Fibroblast of skin of abdomen (primary cell): ENCODE data around the gene NEGR1.

Experiments
- DNase-seq: peaks from one replicate; pipeline ENCODE4 v3.0.0-alpha.2; 2013

Gene NEGR1

GRCh38 chr1:71461416-71461815 is 820.9 kb downstream of the NEGR1 start:
- DNase-seq: no peak

- no peak for DNase-seq
These were observed 833.9 kb downstream of the NEGR1 start for GRCh38 chr1:71448444-71448843.

- no peak for DNase-seq
These were observed 843.7 kb downstream of the NEGR1 start for GRCh38 chr1:71438626-71439025.

- no peak for DNase-seq
These were observed 846.4 kb downstream of the NEGR1 start for GRCh38 chr1:71435951-71436350.

- no peak for DNase-seq
These were observed 848.1 kb downstream of the NEGR1 start for GRCh38 chr1:71434240-71434639.

GRCh38 chr1:71428029-71428428 is 854.3 kb downstream of the NEGR1 start:
- DNase-seq: no peak

- no peak for DNase-seq
These were observed 855.3 kb downstream of the NEGR1 start for GRCh38 chr1:71427066-71427465.

GRCh38 chr1:71424536-71424935 is 857.8 kb downstream of the NEGR1 start:
- no peak for DNase-seq

- no peak for DNase-seq
These were observed 860.1 kb downstream of the NEGR1 start for GRCh38 chr1:71422221-71422620.

- no peak for DNase-seq
These were observed 864.9 kb downstream of the NEGR1 start for GRCh38 chr1:71417421-71417820.

GRCh38 chr1:71414179-71414578 is 868.2 kb downstream of the NEGR1 start:
- DNase-seq: peak; percentile 16

GRCh38 chr1:71413441-71414175 is 868.7 kb downstream of the NEGR1 start:
- DNase-seq: peak; percentile 27

- DNase-seq: no peak
These were observed 882.3 kb downstream of the NEGR1 start for GRCh38 chr1:71400050-71400449.

GRCh38 chr1:71399594-71399993 is 882.7 kb downstream of the NEGR1 start:
- no peak for DNase-seq

- DNase-seq: no peak
These were observed 889.0 kb downstream of the NEGR1 start for GRCh38 chr1:71393301-71393700.

- DNase-seq: no peak
These were observed 891.8 kb downstream of the NEGR1 start for GRCh38 chr1:71390518-71390917.

- DNase-seq: no peak
These were observed 904.5 kb downstream of the NEGR1 start for GRCh38 chr1:71377886-71378285.

GRCh38 chr1:71372496-71372895 is 909.8 kb downstream of the NEGR1 start:
- DNase-seq: no peak

- DNase-seq: no peak
These were observed 910.8 kb downstream of the NEGR1 start for GRCh38 chr1:71371581-71371980.

- DNase-seq: peak; percentile 27
These were observed 918.1 kb downstream of the NEGR1 start for GRCh38 chr1:71364236-71364635.

GRCh38 chr1:71362691-71363090 is 919.6 kb downstream of the NEGR1 start:
- peak; percentile 16 for DNase-seq

- DNase-seq: no peak
These were observed 920.3 kb downstream of the NEGR1 start for GRCh38 chr1:71362076-71362475.

- DNase-seq: no peak
These were observed 924.6 kb downstream of the NEGR1 start for GRCh38 chr1:71357708-71358107.

GRCh38 chr1:71351438-71351837 is 930.9 kb downstream of the NEGR1 start:
- peak; percentile 86 for DNase-seq

GRCh38 chr1:71350805-71351204 is 931.5 kb downstream of the NEGR1 start:
- DNase-seq: peak; percentile 76
